HepG2 (cell line): ENCODE data around the gene LRR1. TPM values are rescaled to one million over a fixed set of nuclear protein-coding genes. Genes with fewer than 3 reads are reported as not detected.

Source experiments
- ATAC-seq: fragments of 200-7000 bp; cut with Tn5 transposase; 3 replicates; pipeline ENCODE4 v1.9.1; 2020; ENCODE audit warnings: mild to moderate bottlenecking, moderate library complexity
- BruUV-seq: library from RNA; stranded (reverse); fragments of 400-500 nt; replicated peaks from 2 replicates; lab custom pipeline; 2021; lab: Mats Ljungman, UMichigan
- CTCF ChIA-PET: fragments of 300-600 bp; formaldehyde crosslinking; extraction: SDS; loops from one replicate; lab custom pipeline; 2021; ENCODE audit warnings: low total read pairs, inconsistent platforms, low intra/inter-chr PET ratio; lab: Yijun Ruan, JAX
- POLR2A ChIA-PET: fragments of 350-600 bp; sonication (Branson Sonifier 250); formaldehyde crosslinking; loops from one replicate; lab custom pipeline; 2020; ENCODE audit warnings: antibody characterized with exemption, inconsistent platforms; lab: Yijun Ruan, JAX
- DNase-seq: peaks from one replicate; pipeline ENCODE4 v3.0.0-alpha.2; 2015; ENCODE audit warnings: low spot score
- FAIRE-seq: peaks from 3 replicates; lab custom pipeline; 2011; peaks lifted over from hg19 to GRCh38; lab: Jason Lieb, UNC
- H2AFZ ChIP-seq: one replicate; pipeline ENCODE4 v1.6.1; 2011; ENCODE audit warnings: low read length, inconsistent platforms
- H3K27ac ChIP-seq: fragments of 300-600 bp; 3 replicates; pipeline ENCODE4 v1.8.0; 2011; ENCODE audit warnings: mixed run types, mild to moderate bottlenecking, mixed read lengths, low read length, inconsistent platforms; ENCODE audit not compliant: insufficient read depth; ENCODE audit errors: extremely low read length
- H3K27me3 ChIP-seq, 2 experiments: fragments of 200-600 bp in 1 of 2; 2 replicates in 1 of 2; 3 replicates in 1 of 2; pipeline versions ENCODE4 v1.6.0 to v1.8.0; 2011; ENCODE audit warnings: low read length in 2 of 2, mild to moderate bottlenecking in 2 of 2, moderate library complexity in 2 of 2, inconsistent platforms in 1 of 2; ENCODE audit not compliant: insufficient read depth in 2 of 2, control insufficient read depth in 1 of 2
- H3K36me3 ChIP-seq, 2 experiments: fragments of 200-600 bp in 1 of 2; replicated peaks in 1 of 2; 2 replicates in 1 of 2; 3 replicates in 1 of 2; pipeline versions ENCODE4 v1.5.1 to v1.8.0; 2011; ENCODE audit warnings: low read length in 2 of 2, inconsistent platforms in 1 of 2; ENCODE audit not compliant: insufficient read depth in 2 of 2, control insufficient read depth in 1 of 2
- H3K4me1 ChIP-seq: 2 replicates; pipeline ENCODE4 v1.5.1; 2012; ENCODE audit warnings: low read length, inconsistent platforms; ENCODE audit not compliant: insufficient read depth
- H3K4me2 ChIP-seq: 2 replicates; pipeline ENCODE4 v1.6.0; 2011; ENCODE audit warnings: low read depth, low read length, inconsistent platforms
- H3K4me3 ChIP-seq, 3 experiments: fragments of 200-600 bp in 1 of 3; sonication (generic), shearing (Covaris generic) in 1 of 3; replicated peaks in 1 of 3; 2 replicates each; pipeline ENCODE4 v1.5.1; 2011 to 2016; ENCODE audit warnings: low read length in 3 of 3, inconsistent platforms in 2 of 3, low read depth in 2 of 3, mild to moderate bottlenecking in 2 of 3, control low read depth in 1 of 3, mixed read lengths in 1 of 3; ENCODE audit not compliant: insufficient read depth in 1 of 3
- H3K79me2 ChIP-seq: one replicate; pipeline ENCODE4 v1.6.1; 2011; ENCODE audit warnings: low read length, inconsistent platforms; ENCODE audit not compliant: insufficient read depth
- H3K9ac ChIP-seq: 2 replicates; pipeline ENCODE4 v1.6.0; 2011; ENCODE audit warnings: mild to moderate bottlenecking, low read depth, low read length, inconsistent platforms; ENCODE audit not compliant: insufficient read depth
- H3K9me3 ChIP-seq: 2 replicates; pipeline ENCODE4 v1.5.1; 2012; ENCODE audit warnings: mild to moderate bottlenecking, low read length
- H4K20me1 ChIP-seq: 2 replicates; pipeline ENCODE4 v1.6.0; 2011; ENCODE audit warnings: inconsistent platforms, mild to moderate bottlenecking, low read length, moderate library complexity; ENCODE audit not compliant: insufficient read depth
- AGO2 ChIP-seq: fragments of 200-400 bp; formaldehyde crosslinking; optimal IDR thresholded peaks from 2 replicates; pipeline ENCODE3; 2017; ENCODE audit warnings: mild to moderate bottlenecking, low read depth, low read length, moderate library complexity
- NR2F2 ChIP-seq: IDR thresholded peaks from 2 replicates; pipeline ENCODE4 v1.6.1; 2012; ENCODE audit warnings: low read depth, inconsistent platforms, borderline replicate concordance
- POLR2G ChIP-seq: fragments of 200-400 bp; formaldehyde crosslinking; IDR thresholded peaks from 2 replicates; pipeline ENCODE4 v1.6.1; 2018; ENCODE audit warnings: mild to moderate bottlenecking, low read depth, low read length, moderate library complexity
- ZKSCAN5 ChIP-seq: sonication (generic); formaldehyde crosslinking; IDR thresholded peaks from 2 replicates; pipeline ENCODE4 v1.5.1; 2020; ENCODE audit warnings: mild to moderate bottlenecking, missing genetic modification reagents
- ZNF121 ChIP-seq: sonication (generic); formaldehyde crosslinking; IDR thresholded peaks from 2 replicates; pipeline ENCODE4 v1.5.0; 2020; ENCODE audit warnings: mild to moderate bottlenecking, missing genetic modification reagents
- WGBS: methylation state at CpG from one replicate; pipeline ENCODE4 v1.1.6; 2017; ENCODE audit warnings: low lambda C conversion rate; 5-methylcytosine and 5-hydroxymethylcytosine counted together
- in situ Hi-C: cut with HindIII; loops from 2 replicates; pipeline ENCODE4 v1.10.0; 2017; ENCODE audit warnings: low pct_unique_long_range_greater_than_20kb; ENCODE audit not compliant: extremely low pct_ligation_motif_present
- intact Hi-C: fragments of 100-400 bp; cut with micrococcal nuclease; formaldehyde crosslinking; loops from one replicate; pipeline ENCODE4 v1.10.0; 2022; ENCODE audit not compliant: unreplicated experiment
- polyA plus RNA-seq, 8 experiments: library from polyadenylated mRNA; depleted of rRNA in 3 of 8; stranded (reverse) in 7 of 8; unstranded in 1 of 8; fragments of >200 nt; fragmentation: Illumina TruSeq in 4 of 8; extraction: Trizol in 4 of 8; gene quantifications; 2 replicates each; pipeline versions ENCODE4 v1.2.1 to v1.2.3, GENCODE V29; 2011 to 2016; ENCODE audit warnings: low read depth in 4 of 8, missing spikeins in 1 of 8, mixed read lengths in 1 of 8; ENCODE audit not compliant: insufficient read depth in 1 of 8
- total RNA-seq, 5 experiments: library from RNA; depleted of rRNA; stranded (reverse); fragments of >200 nt; fragmentation: Illumina TruSeq; extraction: Trizol; gene quantifications; 2 replicates each; pipeline ENCODE4 v1.2.3, GENCODE V29; 2016; ENCODE audit warnings: low read depth in 1 of 5

LRR1 gene
- total and polyA plus RNA-seq, 2 of the 13 experiments (the other 11 are each of a cell fraction or from before 2014, with no cell fraction given): 7.0 to 36.2 TPM

- BruUV-seq: no TSS peak
- TF ChIP-seq ZNF121 (CRISPR knock-in tag) (peak; percentile 94), ZKSCAN5 (CRISPR knock-in tag) (no peak), POLR2G (peak; percentile 37; the same call in 1 of the 2 replicates), NR2F2 (no peak), AGO2 (peak; percentile 7)
- TF ChIP-seq, all 625 proteins: peak for 3
- H3K4me1 ChIP-seq: peaks cover 39% of the 10 kb centered on the region
- no peak overlapping the region for H2AFZ ChIP-seq
- H3K4me3 ChIP-seq: no peak overlapping the region; a peak in 1 of 6 replicates
- ATAC-seq: no peak
- H3K27ac ChIP-seq: no peak overlapping the region
- no peaks in the 10 kb centered on the region for H3K9me3 ChIP-seq
- intact Hi-C loops: no loop called here
- H3K4me2 ChIP-seq: peak overlapping the region; percentile 12; the same call in 1 of the 2 replicates
- ChIA-PET CTCF (no interaction called here), POLR2A (interaction anchor here (0.6 to 1.4 kb wide), 5 partner anchors 8 to 94 kb away, joined by 3 to 8 read pairs (median 4); partner anchors contain the start of gene LRR1)
- FAIRE-seq: no peak
- peaks cover 12% of the 10 kb centered on the region for H4K20me1 ChIP-seq
- H3K27me3 ChIP-seq: no peaks in the 10 kb centered on the region; a peak in 1 of 5 replicates
- in situ Hi-C loops: no loop called here
- no peak for DNase-seq
- 76% methylated on average over 6 of the region's 6 CpGs for WGBS
- peaks cover 0 to 4% of the 10 kb centered on the region in 2 experiments; a peak in 2 of 5 replicates for H3K36me3 ChIP-seq
- H3K9ac ChIP-seq: no peak overlapping the region
- peaks cover 54% of the 10 kb centered on the region for H3K79me2 ChIP-seq
Measured at GRCh38 chr14:49623941-49624839, 25.4 kb downstream of the LRR1 start.
